Neural crest cell (in vitro differentiated cells): Measurements from ENCODE around the gene TIE1. TPM values are rescaled to one million over a fixed set of nuclear protein-coding genes. Genes with fewer than 3 reads are reported as not detected.

Experiments
- DNase-seq: peaks from one replicate; pipeline ENCODE4 v3.0.0; 2021; ENCODE audit warnings: low read depth, mixed read lengths, low spot score
- H3K27ac Mint-ChIP-seq: one replicate; pipeline ENCODE4 v1.8.0; 2021; ENCODE audit warnings: mild to moderate bottlenecking, mixed read lengths; ENCODE audit not compliant: unreplicated experiment
- H3K27me3 Mint-ChIP-seq: 2 replicates; pipeline ENCODE4 v1.8.0; 2021; ENCODE audit warnings: low read depth, mild to moderate bottlenecking, mixed read lengths
- H3K36me3 Mint-ChIP-seq: 2 replicates; pipeline ENCODE4 v1.8.0; 2021; ENCODE audit warnings: low read depth, mild to moderate bottlenecking, mixed read lengths
- H3K4me1 Mint-ChIP-seq: 2 replicates; pipeline ENCODE4 v1.8.0; 2021; ENCODE audit warnings: mixed read lengths
- H3K4me3 Mint-ChIP-seq: one replicate; pipeline ENCODE4 v1.8.0; 2021; ENCODE audit warnings: mild to moderate bottlenecking, mixed read lengths
- H3K9me3 Mint-ChIP-seq: 2 replicates; pipeline ENCODE4 v1.8.0; 2021; ENCODE audit warnings: mixed read lengths
- CTCF ChIP-seq: fragments of 200-600 bp; sonication (generic); conservative IDR thresholded peaks from 2 replicates; pipeline ENCODE4 v1.5.0; 2021; ENCODE audit warnings: antibody characterized with exemption, mild to moderate bottlenecking
- total RNA-seq: library from RNA; stranded (reverse); gene quantifications from 2 replicates; pipeline ENCODE4 v1.2.1, GENCODE V29; 2021

Gene TIE1
- total RNA-seq, 1 donor from 2014 or later, result 2.2 TPM

DNA sequence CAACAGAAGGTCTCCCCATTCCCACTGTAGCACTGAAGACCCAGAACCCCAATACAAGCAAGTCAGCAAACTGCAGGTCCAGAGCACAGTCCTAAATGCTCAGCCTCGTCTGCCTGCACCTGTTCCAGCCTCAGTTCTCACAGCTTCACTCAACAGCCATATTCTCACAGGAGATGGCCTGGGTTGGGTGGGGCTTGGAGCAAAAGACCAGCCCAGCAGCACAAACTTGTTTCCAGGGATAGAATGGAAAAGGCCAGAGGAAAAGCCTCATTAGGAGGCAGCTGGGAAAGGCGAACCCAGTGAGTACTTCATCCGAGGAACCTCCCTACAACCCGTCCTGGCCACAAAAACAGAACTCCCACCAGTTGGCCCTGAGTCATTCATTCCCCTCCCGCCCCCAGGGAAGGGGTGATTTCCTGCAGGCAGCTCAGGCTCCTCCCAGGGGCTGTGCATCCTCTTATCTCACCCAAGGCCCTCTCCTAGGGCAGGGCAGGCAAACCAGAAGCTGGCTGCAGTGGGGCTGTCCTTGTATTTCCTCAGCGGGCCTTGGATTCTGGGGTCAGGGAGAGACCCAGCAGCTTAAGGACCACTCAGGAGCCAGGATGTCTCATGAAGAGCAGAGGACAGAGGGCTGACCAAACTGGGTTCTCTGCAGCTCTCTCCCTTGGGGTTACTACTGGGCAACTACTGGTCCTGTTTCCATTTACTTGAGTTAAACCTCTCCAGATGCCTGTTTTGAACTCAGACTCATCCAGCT, 29.4 kb downstream of the TIE1 start:
- TF ChIP-seq CTCF, result no peak
- Mint-ChIP-seq H3K36me3 (no peaks in the 10 kb centered on the region), H3K4me3 (no peak overlapping the region), H3K27ac (no peak overlapping the region), H3K9me3 (peaks cover 8% of the 10 kb centered on the region), H3K4me1 (no peaks in the 10 kb centered on the region), H3K27me3 (no peaks in the 10 kb centered on the region)
- DNase-seq, result no peak

GRCh38 chr1:43331688-43332087, 30.9 kb downstream of the TIE1 start:
- no peak for DNase-seq
- TF ChIP-seq CTCF, result no peak
- H3K27ac Mint-ChIP-seq, result no peak overlapping the region
- H3K4me1 Mint-ChIP-seq, result no peaks in the 10 kb centered on the region
- H3K27me3 Mint-ChIP-seq, result no peaks in the 10 kb centered on the region
- no peaks in the 10 kb centered on the region for H3K36me3 Mint-ChIP-seq
- H3K4me3 Mint-ChIP-seq, result no peak overlapping the region
- H3K9me3 Mint-ChIP-seq, result peaks cover 5% of the 10 kb centered on the region

DNA sequence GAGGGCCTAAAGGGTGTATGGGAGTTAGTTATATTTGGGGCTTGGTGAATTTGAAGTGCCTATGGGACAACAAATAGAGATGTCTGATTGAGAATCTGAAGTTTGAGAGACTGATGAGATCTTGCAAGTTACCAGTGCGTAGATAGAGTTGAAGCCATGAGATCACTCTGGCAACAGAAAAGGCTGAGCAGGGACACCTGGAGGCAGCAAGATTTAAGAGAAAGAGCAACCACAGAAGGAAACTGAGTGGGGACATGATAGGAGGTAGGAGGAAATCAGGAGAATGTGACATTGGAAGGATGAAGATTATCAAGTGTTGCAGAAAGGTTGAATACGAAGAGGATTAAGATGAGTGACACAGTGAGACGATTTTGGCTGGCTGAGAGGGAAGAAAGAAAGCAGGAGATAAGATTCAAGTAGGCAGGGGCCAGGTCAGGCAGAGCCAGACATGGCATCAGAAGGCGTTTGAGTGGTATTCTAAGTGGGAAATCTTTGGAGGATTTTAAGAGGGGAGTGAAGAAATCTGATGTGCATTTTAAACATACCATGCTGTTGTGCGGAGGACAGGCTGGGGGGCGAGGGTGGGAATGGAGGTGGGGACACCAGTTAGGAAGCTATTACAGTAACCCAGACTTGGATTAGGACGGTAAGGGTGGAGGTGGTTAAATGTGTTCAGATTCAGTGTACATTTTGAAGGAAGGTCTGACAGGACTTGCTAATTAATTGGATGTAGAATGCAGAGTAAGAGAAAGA, 33.8 kb downstream of the TIE1 start:
- Mint-ChIP-seq H3K36me3 (no peaks in the 10 kb centered on the region), H3K27me3 (no peaks in the 10 kb centered on the region), H3K27ac (no peak overlapping the region), H3K9me3 (no peaks in the 10 kb centered on the region), H3K4me3 (no peak overlapping the region), H3K4me1 (no peaks in the 10 kb centered on the region)
- no peak for DNase-seq
- TF ChIP-seq CTCF, result no peak

GRCh38 chr1:43337588-43337987, 36.8 kb downstream of the TIE1 start, which contains the start of gene MPL:
TSS of gene MPL (plus strand) at chr1:43337818. CDS start at chr1:43337849, 31 bp downstream.
- Mint-ChIP-seq H3K36me3 (no peaks in the 10 kb centered on the region), H3K27ac (no peak within 1 kb of the TSS), H3K27me3 (no peaks in the 10 kb centered on the region), H3K9me3 (no peaks in the 10 kb centered on the region), H3K4me1 (peaks cover 6% of the 10 kb centered on the region), H3K4me3 (no peak within 1 kb of the TSS)
- no peak for TF ChIP-seq CTCF
- no peak for DNase-seq

DNA sequence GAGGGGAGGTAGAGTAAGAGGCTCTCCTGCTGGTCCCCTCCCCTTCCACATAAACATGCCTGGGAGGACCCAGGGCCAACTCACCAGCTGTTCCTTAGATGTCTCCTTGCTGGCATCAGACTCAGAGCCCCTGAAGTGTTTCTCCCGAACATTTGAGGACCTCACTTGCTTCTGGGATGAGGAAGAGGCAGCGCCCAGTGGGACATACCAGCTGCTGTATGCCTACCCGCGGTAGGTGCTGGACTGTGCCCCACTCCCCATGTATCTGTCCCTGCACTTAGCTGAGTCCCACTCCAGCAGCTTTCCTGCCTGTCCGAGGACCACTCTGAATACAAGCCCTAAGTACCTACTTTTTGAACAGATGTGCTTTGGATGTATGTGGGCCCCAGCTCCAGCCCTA, 37.2 kb downstream of the TIE1 start:
- Mint-ChIP-seq H3K27ac (no peak overlapping the region), H3K4me1 (peaks cover 6% of the 10 kb centered on the region)

More for the DNA sequence above, 37.2 kb downstream of the TIE1 start:
- DNase-seq, result no peak
- H3K4me3 Mint-ChIP-seq, result no peak overlapping the region
- no peaks in the 10 kb centered on the region for H3K36me3 Mint-ChIP-seq
- TF ChIP-seq CTCF, result no peak
- no peaks in the 10 kb centered on the region for H3K9me3 Mint-ChIP-seq
- no peaks in the 10 kb centered on the region for H3K27me3 Mint-ChIP-seq
